Stimulated activated CD8-positive, alpha-beta memory T cell treated with anti-CD3 and anti-CD28 coated beads, Interleukin-12 subunit alpha, Interleukin-12 subunit beta, amount 100 ng/mL, for 4 hours (primary cell): Measurements from ENCODE around the gene ZFHX3.

Experiments used
- DNase-seq: peaks from one replicate; pipeline ENCODE4 v3.0.0-alpha.2; 2020; ENCODE audit warnings: low read depth

The ZFHX3 gene

GRCh38 chr16:72875291-72876031 lies 172.5 kb downstream of the ZFHX3 start:
- DNase-seq: no peak

GRCh38 chr16:72873853-72874252 lies 174.1 kb downstream of the ZFHX3 start:
- no peak for DNase-seq

- DNase-seq: no peak
Observed at GRCh38 chr16:72873044-72873443, 174.9 kb downstream of the ZFHX3 start.

- DNase-seq: no peak
Observed at GRCh38 chr16:72865835-72866234, 182.1 kb downstream of the ZFHX3 start.

GRCh38 chr16:72865258-72865657 lies 182.7 kb downstream of the ZFHX3 start:
- DNase-seq: no peak

- no peak for DNase-seq
Observed at GRCh38 chr16:72864130-72864833, 183.6 kb downstream of the ZFHX3 start.

GRCh38 chr16:72862090-72862489 lies 185.8 kb downstream of the ZFHX3 start:
- DNase-seq: no peak

- DNase-seq: no peak
Observed at GRCh38 chr16:72860726-72861562, 187.0 kb downstream of the ZFHX3 start.

- DNase-seq: no peak
Observed at GRCh38 chr16:72859581-72859980, 188.3 kb downstream of the ZFHX3 start.

GRCh38 chr16:72858665-72859493 lies 189.0 kb downstream of the ZFHX3 start:
- no peak for DNase-seq

- DNase-seq: no peak
Observed at GRCh38 chr16:72857834-72858664, 189.9 kb downstream of the ZFHX3 start.

- no peak for DNase-seq
Observed at GRCh38 chr16:72856797-72857196, 191.1 kb downstream of the ZFHX3 start.

GRCh38 chr16:72854267-72854959 lies 193.5 kb downstream of the ZFHX3 start:
- no peak for DNase-seq

- no peak for DNase-seq
Observed at GRCh38 chr16:72853575-72854266, 194.2 kb downstream of the ZFHX3 start.

- DNase-seq: no peak
Observed at GRCh38 chr16:72852421-72852820, 195.5 kb downstream of the ZFHX3 start.

GRCh38 chr16:72850853-72851252 lies 197.1 kb downstream of the ZFHX3 start:
- DNase-seq: no peak

- DNase-seq: no peak
Observed at GRCh38 chr16:72850021-72850420, 197.9 kb downstream of the ZFHX3 start.

- no peak for DNase-seq
Observed at GRCh38 chr16:72848759-72849664, 198.9 kb downstream of the ZFHX3 start.

GRCh38 chr16:72848028-72848400 lies 199.9 kb downstream of the ZFHX3 start:
- no peak for DNase-seq
